Kidney capillary endothelial cell (primary cell): ENCODE results near the gene CAMKMT.

Experiments used
- DNase-seq: peaks from one replicate; pipeline ENCODE4 v3.0.0-alpha.2; 2018; ENCODE audit warnings: low spot score

The CAMKMT gene

DNA sequence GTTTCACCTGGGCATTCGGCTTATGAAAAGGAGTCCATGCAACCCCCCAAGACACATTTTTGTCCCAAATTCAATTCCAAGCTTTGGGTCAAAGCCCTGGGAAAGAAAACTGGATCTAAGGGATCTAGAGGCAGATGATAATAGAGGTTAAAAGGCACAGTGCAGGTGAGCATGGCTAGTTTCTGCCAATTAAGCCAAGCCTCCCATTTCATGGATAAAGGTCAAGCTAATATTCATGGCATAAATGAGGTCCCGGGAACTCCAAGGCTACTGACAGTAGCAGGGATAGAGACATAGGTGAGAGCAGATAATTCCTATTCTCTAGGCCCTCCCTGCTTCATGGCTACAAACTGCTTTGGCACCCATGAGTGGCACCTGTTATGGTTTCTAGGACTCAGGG lies 83.1 kb downstream of the CAMKMT start:
- no peak for DNase-seq

DNA sequence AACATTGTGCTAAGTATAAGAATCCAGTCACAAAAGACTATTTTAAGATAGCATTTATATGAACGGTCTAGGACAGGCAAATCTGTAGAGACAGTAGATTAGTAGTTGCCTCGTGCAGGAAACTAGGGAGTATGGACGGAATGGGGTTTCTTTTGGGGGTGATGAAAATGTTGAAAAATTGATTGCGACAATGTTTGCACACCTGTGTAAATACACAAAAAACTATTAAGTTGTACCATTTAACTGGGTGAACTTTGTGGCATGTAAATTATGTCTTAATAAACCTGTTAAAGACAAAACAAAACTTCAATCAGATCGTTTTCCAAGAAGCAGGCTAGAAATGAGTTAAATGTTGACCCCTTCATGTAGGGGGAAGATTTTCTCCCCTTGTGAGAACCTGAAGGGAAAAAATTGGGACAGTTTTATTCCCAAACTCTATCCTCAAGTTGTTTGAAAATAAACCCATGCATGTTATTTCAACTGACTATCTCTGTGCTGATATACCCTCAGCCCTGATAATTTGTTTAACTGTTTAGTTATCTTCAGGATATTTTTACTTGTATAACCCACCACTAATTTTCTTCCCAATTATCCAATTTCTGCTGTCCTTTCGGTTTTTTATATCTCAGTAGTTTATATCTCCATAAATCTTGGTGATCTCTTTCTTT lies 87.2 kb downstream of the CAMKMT start:
- no peak for DNase-seq

DNA sequence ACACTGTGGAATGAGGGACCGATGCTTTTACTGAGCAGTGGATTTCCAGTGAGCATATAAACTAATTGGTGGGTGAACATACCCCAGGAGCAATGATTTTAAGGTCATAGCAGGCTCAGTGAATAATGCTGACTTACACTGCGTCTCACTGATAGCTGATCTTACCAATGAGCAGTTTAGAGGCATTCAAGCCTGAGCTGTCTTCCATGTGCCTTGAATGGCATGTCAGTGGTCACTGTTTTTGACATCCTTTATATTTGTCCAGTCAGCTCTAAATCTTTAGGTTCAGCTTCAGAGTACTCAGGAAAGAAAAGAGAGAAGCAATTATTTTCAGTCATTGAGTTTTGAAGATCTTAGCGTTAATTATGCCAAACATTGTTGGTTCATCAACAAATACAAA lies 88.3 kb downstream of the CAMKMT start:
- no peak for DNase-seq

DNA sequence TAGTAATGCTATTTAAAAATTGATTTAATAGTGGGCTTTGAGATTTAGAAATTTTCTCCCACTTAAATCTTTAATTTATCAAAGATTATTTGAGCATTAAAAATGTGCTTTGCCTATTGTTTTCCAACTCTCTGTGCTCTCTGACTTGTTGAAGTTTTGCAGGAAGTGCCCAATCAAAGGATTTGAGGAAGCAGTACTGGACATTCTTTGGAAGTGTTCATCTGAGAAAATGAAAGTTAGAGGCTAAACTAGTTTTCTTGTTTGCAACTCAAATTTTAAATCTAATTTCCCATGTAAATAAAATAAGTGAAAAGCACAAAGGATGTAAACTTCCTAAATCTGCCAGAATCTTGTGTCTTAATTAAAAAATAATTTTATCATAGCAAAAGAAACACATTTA lies 89.1 kb downstream of the CAMKMT start:
- DNase-seq, result no peak

DNA sequence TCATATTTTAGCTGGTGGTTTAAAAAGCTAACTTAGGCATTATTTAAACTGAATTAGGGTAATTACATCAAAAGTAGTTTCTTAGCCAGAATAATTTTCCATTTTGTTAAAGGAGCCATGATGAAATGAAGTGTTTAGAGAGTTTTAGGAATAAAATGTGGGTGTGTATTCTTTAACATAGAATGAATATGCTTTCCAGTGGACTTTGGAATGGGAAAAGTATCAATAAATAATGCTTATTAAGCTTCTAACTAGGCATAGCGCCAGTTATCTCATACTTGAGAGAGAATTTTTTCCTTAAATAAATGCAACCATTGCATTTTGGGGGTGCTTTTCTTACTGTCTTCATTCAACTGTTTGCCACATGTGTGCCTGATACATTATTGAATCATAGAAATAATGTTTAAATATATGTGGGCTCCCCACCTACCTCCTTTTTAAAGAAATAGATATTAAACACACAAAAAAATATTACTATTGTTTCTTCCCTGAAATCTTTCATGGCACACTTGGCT lies 90.4 kb downstream of the CAMKMT start:
- no peak for DNase-seq

GRCh38 chr2:44453259-44453658 lies 91.5 kb downstream of the CAMKMT start:
- no peak for DNase-seq

- no peak for DNase-seq
Measured at GRCh38 chr2:44455877-44456276, 94.1 kb downstream of the CAMKMT start.

DNA sequence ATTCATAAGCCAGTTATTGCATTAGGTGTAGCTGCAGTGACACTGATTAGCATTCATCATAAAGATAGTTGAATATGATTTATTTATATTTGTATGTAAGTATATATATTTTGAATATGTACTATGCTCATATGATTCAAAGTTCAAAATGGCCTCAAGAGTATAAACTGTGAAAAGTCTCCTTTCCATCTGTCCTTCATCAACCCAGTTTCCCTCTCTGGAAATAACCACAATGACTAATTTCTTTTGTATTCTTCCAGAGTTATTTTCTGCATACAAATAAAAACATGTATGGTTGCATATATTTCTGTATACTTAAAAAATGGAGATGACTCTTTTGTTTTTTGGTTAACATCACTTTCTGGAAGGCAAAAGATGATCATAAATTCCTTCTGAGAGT lies 95.2 kb downstream of the CAMKMT start:
- no peak for DNase-seq

GRCh38 chr2:44459739-44460138 lies 98.0 kb downstream of the CAMKMT start:
- no peak for DNase-seq

GRCh38 chr2:44462934-44463849 lies 101.4 kb downstream of the CAMKMT start:
- DNase-seq, result no peak

- DNase-seq, result no peak
Measured at GRCh38 chr2:44464437-44464836, 102.7 kb downstream of the CAMKMT start.

- no peak for DNase-seq
Measured at GRCh38 chr2:44470151-44470550, 108.4 kb downstream of the CAMKMT start.

DNA sequence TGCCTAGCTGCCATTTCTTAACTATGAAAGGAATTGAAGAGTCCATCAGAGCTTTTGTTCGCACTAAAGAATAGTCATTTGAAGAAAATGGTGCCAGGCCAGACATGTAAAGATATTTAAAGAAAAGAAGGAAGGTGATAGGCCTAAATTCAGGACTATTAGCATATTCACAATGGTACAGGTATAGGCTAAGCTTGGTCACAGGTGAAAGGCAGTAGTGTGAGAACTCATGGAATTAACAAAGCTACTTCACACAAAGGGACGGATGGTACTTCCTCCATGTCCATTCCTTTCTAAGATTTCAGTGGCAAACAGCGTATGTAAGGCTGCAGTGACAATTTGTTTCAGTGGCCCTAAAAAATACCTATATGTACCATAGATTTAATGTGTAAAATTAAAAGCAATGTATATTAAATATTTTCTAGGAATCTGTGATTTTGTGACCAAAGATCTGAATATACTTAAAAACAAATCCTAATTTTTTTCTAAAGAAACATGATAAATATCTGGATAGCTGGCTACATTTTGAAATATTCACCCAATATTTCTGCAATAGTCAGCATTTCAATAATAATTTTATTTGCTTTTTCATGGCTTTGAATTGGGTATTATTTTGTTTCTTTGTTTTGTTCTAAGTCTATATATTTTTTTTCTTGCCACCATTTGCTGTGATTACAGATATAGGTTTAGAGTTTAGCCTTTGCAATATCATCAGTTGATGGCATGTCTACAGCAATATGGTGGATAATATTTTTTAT lies 116.1 kb downstream of the CAMKMT start:
- no peak for DNase-seq

- peak; percentile 79 for DNase-seq
Measured at GRCh38 chr2:44479127-44479887, 117.6 kb downstream of the CAMKMT start.

GRCh38 chr2:44480068-44480467 lies 118.3 kb downstream of the CAMKMT start:
- no peak for DNase-seq

GRCh38 chr2:44487052-44487451 lies 125.3 kb downstream of the CAMKMT start:
- DNase-seq, result no peak

DNA sequence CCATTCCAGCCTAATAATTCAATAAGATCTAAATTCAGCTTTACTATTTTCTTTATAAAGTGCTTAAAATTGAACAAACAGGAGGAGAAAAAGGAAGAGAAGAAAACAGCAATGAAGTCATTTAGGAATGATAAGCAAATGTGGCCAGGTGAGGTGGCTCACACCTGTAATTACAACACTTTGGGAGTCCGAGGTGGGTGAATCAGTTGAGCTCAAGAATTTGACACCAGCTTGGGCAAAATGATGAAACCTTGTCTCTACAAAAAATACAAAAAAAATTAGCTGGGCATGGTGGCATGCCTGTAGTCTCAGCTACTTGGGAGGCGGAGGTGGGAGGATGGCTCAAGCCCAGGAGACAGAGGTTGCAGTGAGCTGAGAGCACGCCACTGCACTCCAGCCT lies 129.0 kb downstream of the CAMKMT start:
- no peak for DNase-seq

DNA sequence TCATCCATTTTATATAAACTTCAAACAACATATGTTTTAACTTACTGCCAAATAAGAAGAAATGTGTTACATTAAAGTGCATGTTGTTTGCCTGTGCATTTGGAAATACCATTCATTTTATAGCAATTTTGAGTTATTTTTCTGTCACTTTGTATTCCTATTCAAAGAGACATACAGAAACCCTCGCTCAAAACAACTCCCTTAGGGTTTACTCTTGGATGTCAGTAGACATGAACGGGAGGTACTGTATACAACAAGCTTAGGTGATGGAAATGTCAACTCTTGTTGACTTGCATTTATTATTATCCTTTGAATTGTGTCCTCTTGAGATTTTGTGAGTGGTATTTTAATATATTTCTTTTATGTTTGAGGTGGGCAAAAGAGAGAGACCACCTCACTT lies 132.3 kb downstream of the CAMKMT start:
- no peak for DNase-seq

GRCh38 chr2:44495035-44495434 lies 133.3 kb downstream of the CAMKMT start:
- DNase-seq, result no peak

- DNase-seq, result no peak
Measured at GRCh38 chr2:44495544-44495943, 133.8 kb downstream of the CAMKMT start.

DNA sequence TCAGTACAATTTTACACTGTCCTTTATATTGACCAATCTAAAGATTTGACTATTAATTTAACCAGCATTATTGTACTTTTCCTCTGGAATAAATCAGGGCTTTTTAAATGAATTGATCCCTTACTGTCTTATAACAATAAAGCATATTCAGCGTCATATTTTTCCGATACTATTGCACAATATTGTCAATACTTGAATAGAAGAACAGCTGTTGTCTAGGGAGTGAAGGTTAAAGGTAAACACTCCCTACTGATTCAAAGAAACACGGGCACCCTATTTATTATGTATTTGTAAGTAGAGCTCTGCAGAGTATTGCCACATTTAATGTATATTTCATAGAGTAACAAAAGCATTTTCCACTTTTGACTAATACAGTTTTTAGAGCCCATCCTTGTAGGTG lies 134.4 kb downstream of the CAMKMT start:
- DNase-seq, result no peak

- DNase-seq, result no peak
Measured at GRCh38 chr2:44498551-44498950, 136.8 kb downstream of the CAMKMT start.
